A549 (cell line): Measurements from ENCODE around the gene STING1. TPM values are rescaled to one million over a fixed set of nuclear protein-coding genes. Genes with fewer than 3 reads are reported as not detected.

Experiments used
- ATAC-seq, 2 experiments: fragments of 200-7000 bp in 1 of 2; fragments of >200 bp in 1 of 2; cut with Nextera tagmentation in 1 of 2; cut with Tn5 transposase in 1 of 2; 3 replicates each; pipeline versions ENCODE4 v1.8.0 to v1.9.1; 2018 to 2020; ENCODE audit warnings: mild to moderate bottlenecking in 1 of 2, moderate library complexity in 1 of 2
- CTCF ChIA-PET: fragments of 300-600 bp; sonication (Branson Sonifier 250); formaldehyde crosslinking; extraction: SDS; loops from one replicate; lab custom pipeline; 2021; ENCODE audit warnings: antibody characterized with exemption, inconsistent platforms; lab: Yijun Ruan, JAX
- POLR2A ChIA-PET: fragments of 350-600 bp; formaldehyde crosslinking; extraction: SDS; loops from one replicate; lab custom pipeline; 2021; ENCODE audit warnings: antibody characterized with exemption, inconsistent platforms; lab: Yijun Ruan, JAX
- DNase-seq, 2 experiments: peaks; one replicate each; pipeline versions ENCODE4 v3.0.0 to v3.0.0-alpha.2; 2011 to 2016; ENCODE audit warnings: low read depth in 1 of 2, low spot score in 1 of 2
- FAIRE-seq: peaks from 2 replicates; lab custom pipeline; 2011; peaks lifted over from hg19 to GRCh38; lab: Jason Lieb, UNC
- H3K27ac ChIP-seq, 2 experiments: fragments of >200 bp; sonication (Bioruptor Twin); formaldehyde crosslinking; 3 replicates each; pipeline ENCODE4 v1.5.1; 2016 to 2017
- H3K4me1 ChIP-seq: fragments of >200 bp; sonication (Bioruptor Twin); formaldehyde crosslinking; 3 replicates; pipeline ENCODE4 v1.6.1; 2016
- H3K4me2 ChIP-seq: fragments of >200 bp; sonication (Bioruptor Twin); formaldehyde crosslinking; 3 replicates; pipeline ENCODE4 v1.6.1; 2016
- H3K4me3 ChIP-seq: fragments of >200 bp; sonication (Bioruptor Twin); formaldehyde crosslinking; 3 replicates; pipeline ENCODE4 v1.5.1; 2016
- H3K9me3 ChIP-seq: fragments of >200 bp; sonication (Bioruptor Twin); formaldehyde crosslinking; 3 replicates; pipeline ENCODE4 v1.6.1; 2016
- CBX8 ChIP-seq: fragments of 200-600 bp; sonication (generic); IDR thresholded peaks from 2 replicates; pipeline ENCODE4 v1.6.1; 2016
- CEBPB ChIP-seq, 2 experiments: fragments of >200 bp in 1 of 2; sonication (Bioruptor Twin) in 1 of 2; formaldehyde crosslinking in 1 of 2; IDR thresholded peaks; 2 replicates each; pipeline ENCODE4 v1.6.1; 2012 to 2016
- CHD2 ChIP-seq: fragments of 150-350 bp; IDR thresholded peaks from 2 replicates; pipeline ENCODE4 v1.6.1; 2014; ENCODE audit warnings: low read length; ENCODE audit not compliant: partially characterized antibody
- EHF ChIP-seq: fragments of 250-450 bp; sonication (Bioruptor Pico); IDR thresholded peaks from 2 replicates; pipeline ENCODE4 v1.5.0; 2020; ENCODE audit warnings: mild to moderate bottlenecking
- ESRRA ChIP-seq: fragments of 150-350 bp; IDR thresholded peaks from 2 replicates; pipeline ENCODE4 v1.6.1; 2014; ENCODE audit warnings: mild to moderate bottlenecking, low read length, borderline replicate concordance
- FOSL2 ChIP-seq, 2 experiments: fragments of 450-650 bp in 1 of 2; fragments of >200 bp in 1 of 2; sonication (Bioruptor Twin) in 1 of 2; formaldehyde crosslinking; IDR thresholded peaks; 2 replicates each; pipeline versions ENCODE4 v1.5.0 to v1.6.1; 2016 to 2020; ENCODE audit warnings: mild to moderate bottlenecking in 1 of 2, moderate library complexity in 1 of 2
- FOXS1 ChIP-seq: fragments of 250-450 bp; sonication (Bioruptor Pico); IDR thresholded peaks from 2 replicates; pipeline ENCODE4 v1.5.0; 2020; ENCODE audit warnings: mild to moderate bottlenecking, moderate library complexity
- MAZ ChIP-seq: fragments of 150-350 bp; IDR thresholded peaks from 2 replicates; pipeline ENCODE4 v1.6.1; 2014; ENCODE audit warnings: antibody characterized with exemption, low read depth, low read length, borderline replicate concordance
- PHF8 ChIP-seq: fragments of 200-600 bp; sonication (generic); IDR thresholded peaks from 2 replicates; pipeline ENCODE4 v1.6.1; 2016; ENCODE audit warnings: low read depth, mild to moderate bottlenecking, antibody characterized with exemption, moderate library complexity, borderline replicate concordance
- RARB ChIP-seq: fragments of 250-450 bp; sonication (Bioruptor Pico); IDR thresholded peaks from 2 replicates; pipeline ENCODE4 v1.8.0; 2021; ENCODE audit warnings: mild to moderate bottlenecking, moderate library complexity
- RFX5 ChIP-seq: fragments of 450-650 bp; IDR thresholded peaks from 2 replicates; pipeline ENCODE4 v1.7.1; 2014; ENCODE audit warnings: antibody characterized with exemption, mild to moderate bottlenecking, moderate library complexity
- SMC3 ChIP-seq: fragments of >200 bp; sonication (Bioruptor Twin); formaldehyde crosslinking; IDR thresholded peaks from 3 replicates; pipeline ENCODE4 v1.6.1; 2018; ENCODE audit warnings: inconsistent platforms
- TP53 ChIP-seq: fragments of 250-450 bp; sonication (Bioruptor Pico); IDR thresholded peaks from 2 replicates; pipeline ENCODE4 v1.5.0; 2021; ENCODE audit warnings: mild to moderate bottlenecking, moderate library complexity
- WGBS: methylation state at CpG from one replicate; pipeline ENCODE4 v1.1.6; 2017; ENCODE audit errors: missing lambda C conversion rate; 5-methylcytosine and 5-hydroxymethylcytosine counted together
- polyA plus RNA-seq, 4 experiments: library from polyadenylated mRNA; depleted of rRNA in 3 of 4; stranded (reverse); fragments of >200 nt; fragmentation: RNase III in 1 of 4; extraction: RNeasy Plus Mini Kit Qiagen cat#74134 plus additional on column Dnase treatment in 1 of 4; gene quantifications; 2 replicates in 3 of 4; 3 replicates in 1 of 4; pipeline ENCODE4 v1.2.3, GENCODE V29; 2011 to 2017
- TF ChIP-seq, protein P1 (sequence below): fragments of 250-450 bp; sonication (Bioruptor Pico); IDR thresholded peaks from 2 replicates; pipeline ENCODE4 v1.5.0; 2020; ENCODE audit warnings: low read depth, mild to moderate bottlenecking, moderate library complexity
- TF ChIP-seq, protein P2 (sequence below): IDR thresholded peaks from 2 replicates; pipeline ENCODE4 v1.6.1; 2012
- TF ChIP-seq, protein P3 (sequence below): fragments of 250-450 bp; sonication (Bioruptor Pico); IDR thresholded peaks from 2 replicates; pipeline ENCODE4 v1.5.0; 2021; ENCODE audit warnings: mild to moderate bottlenecking, moderate library complexity, borderline replicate concordance
- TF ChIP-seq, protein P4 (sequence below): fragments of 200-600 bp; sonication (generic); IDR thresholded peaks from 2 replicates; pipeline ENCODE4 v1.6.1; 2016; ENCODE audit warnings: antibody characterized with exemption, mild to moderate bottlenecking, moderate library complexity
- TF ChIP-seq, protein P5 (sequence below): IDR thresholded peaks from 2 replicates; pipeline ENCODE4 v1.6.1; 2012
- TF ChIP-seq, protein P6 (sequence below): IDR thresholded peaks from 2 replicates; pipeline ENCODE4 v1.6.1; 2012; ENCODE audit warnings: low read depth, borderline replicate concordance

STING1 gene
- polyA plus RNA-seq, 2 of the 4 experiments (the other 2 are of a cell fraction) = 0.72 to 0.92 TPM

DNA sequence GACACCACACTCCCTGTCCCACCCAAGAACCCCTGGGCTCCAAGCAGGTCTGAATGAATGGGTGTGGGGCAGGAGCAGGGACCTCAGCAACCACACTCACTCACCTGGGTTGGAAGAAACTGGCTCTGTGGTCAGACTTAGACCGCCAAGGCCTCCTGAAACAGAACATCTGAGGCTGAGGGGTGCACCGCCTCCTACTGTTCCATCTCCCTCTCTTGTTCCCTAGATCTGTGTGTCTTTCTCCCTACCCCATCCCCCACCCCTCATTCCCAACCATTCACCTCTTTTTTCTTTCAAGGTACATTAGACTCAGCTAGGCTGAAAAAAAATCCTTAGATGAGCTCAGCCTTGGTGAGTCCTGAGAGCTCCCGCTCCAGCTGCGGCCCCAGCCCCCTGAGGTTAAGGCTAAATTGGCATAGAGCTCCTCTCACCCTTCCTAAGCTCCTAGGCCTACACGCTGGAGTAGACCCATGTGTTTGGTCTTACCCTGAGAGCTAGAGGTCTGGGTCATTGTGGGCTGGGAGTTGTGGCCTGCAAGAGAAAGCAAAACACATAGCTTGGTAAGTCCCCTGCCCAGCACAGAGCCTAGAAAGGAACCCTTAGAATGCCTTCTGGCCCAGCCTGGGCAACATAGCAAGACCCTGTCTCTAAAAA lies 24.8 kb downstream of the STING1 start:
- ChIA-PET POLR2A (no interaction called here), CTCF (interaction anchor here (1.2 kb wide), 1 partner anchor 56 kb away, joined by 3 read pairs; no protein-coding TSS in a partner anchor)
- H3K4me3 ChIP-seq = no peak overlapping the region
- no peaks in the 10 kb centered on the region for H3K9me3 ChIP-seq
- FAIRE-seq = no peak
- no peak for ATAC-seq
- no peak for DNase-seq
- TF ChIP-seq SMC3 (no peak), RARB (CRISPR knock-in tag) (no peak), CBX8 (no peak), ESRRA (no peak), MAZ (no peak), FOSL2 (IDR thresholded peaks at IDR 0.05) (no peak), FOSL2 (CRISPR knock-in tag; IDR thresholded peaks at IDR 0.05) (no peak), RFX5 (no peak)
- TF ChIP-seq, protein P1, sequence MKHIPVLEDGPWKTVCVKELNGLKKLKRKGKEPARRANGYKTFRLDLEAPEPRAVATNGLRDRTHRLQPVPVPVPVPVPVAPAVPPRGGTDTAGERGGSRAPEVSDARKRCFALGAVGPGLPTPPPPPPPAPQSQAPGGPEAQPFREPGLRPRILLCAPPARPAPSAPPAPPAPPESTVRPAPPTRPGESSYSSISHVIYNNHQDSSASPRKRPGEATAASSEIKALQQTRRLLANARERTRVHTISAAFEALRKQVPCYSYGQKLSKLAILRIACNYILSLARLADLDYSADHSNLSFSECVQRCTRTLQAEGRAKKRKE (CRISPR knock-in tag) = no peak
- no peaks in the 10 kb centered on the region for H3K4me1 ChIP-seq
- no peak overlapping the region for H3K4me2 ChIP-seq
- H3K27ac ChIP-seq = no peak overlapping the region
- WGBS = 74% methylated on average over 5 of the region's 5 CpGs

DNA sequence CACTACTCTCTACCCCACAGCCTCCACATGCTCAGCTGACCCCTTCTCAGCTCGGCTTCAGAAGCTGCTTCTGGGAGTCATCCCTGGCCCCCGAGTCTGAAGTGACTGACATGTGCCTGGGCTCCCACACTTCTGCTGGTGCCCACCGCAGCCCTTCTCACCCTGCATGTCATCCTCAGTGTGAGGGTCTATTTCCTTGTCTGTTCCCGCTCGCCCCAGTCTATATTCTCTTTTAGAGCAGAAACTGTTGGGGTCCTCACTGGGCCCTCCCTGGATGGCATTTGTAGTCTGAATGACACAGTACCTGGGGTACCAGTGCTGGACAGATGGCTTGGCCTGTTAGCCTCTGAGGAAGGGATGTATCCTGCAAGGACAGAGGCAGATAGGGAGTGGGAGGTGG lies 25.3 kb downstream of the STING1 start:
- DNase-seq (no peak), FAIRE-seq (no peak), ATAC-seq (no peak)
- Histone ChIP-seq H3K4me2 (no peak overlapping the region), H3K4me1 (no peaks in the 10 kb centered on the region), H3K27ac (no peak overlapping the region), H3K4me3 (no peak overlapping the region), H3K9me3 (no peaks in the 10 kb centered on the region)
- TF ChIP-seq, protein P2, sequence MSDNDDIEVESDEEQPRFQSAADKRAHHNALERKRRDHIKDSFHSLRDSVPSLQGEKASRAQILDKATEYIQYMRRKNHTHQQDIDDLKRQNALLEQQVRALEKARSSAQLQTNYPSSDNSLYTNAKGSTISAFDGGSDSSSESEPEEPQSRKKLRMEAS = no peak
- TF ChIP-seq CBX8 = no peak
- no peak for TF ChIP-seq ESRRA
- no peak for TF ChIP-seq CEBPB (IDR thresholded peaks at IDR 0.05)
- no peak for TF ChIP-seq EHF (CRISPR knock-in tag)
- TF ChIP-seq, protein P3, sequence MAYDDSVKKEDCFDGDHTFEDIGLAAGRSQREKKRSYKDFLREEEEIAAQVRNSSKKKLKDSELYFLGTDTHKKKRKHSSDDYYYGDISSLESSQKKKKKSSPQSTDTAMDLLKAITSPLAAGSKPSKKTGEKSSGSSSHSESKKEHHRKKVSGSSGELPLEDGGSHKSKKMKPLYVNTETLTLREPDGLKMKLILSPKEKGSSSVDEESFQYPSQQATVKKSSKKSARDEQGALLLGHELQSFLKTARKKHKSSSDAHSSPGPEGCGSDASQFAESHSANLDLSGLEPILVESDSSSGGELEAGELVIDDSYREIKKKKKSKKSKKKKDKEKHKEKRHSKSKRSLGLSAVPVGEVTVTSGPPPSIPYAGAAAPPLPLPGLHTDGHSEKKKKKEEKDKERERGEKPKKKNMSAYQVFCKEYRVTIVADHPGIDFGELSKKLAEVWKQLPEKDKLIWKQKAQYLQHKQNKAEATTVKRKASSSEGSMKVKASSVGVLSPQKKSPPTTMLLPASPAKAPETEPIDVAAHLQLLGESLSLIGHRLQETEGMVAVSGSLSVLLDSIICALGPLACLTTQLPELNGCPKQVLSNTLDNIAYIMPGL (CRISPR knock-in tag) = no peak
- TF ChIP-seq, protein P4, sequence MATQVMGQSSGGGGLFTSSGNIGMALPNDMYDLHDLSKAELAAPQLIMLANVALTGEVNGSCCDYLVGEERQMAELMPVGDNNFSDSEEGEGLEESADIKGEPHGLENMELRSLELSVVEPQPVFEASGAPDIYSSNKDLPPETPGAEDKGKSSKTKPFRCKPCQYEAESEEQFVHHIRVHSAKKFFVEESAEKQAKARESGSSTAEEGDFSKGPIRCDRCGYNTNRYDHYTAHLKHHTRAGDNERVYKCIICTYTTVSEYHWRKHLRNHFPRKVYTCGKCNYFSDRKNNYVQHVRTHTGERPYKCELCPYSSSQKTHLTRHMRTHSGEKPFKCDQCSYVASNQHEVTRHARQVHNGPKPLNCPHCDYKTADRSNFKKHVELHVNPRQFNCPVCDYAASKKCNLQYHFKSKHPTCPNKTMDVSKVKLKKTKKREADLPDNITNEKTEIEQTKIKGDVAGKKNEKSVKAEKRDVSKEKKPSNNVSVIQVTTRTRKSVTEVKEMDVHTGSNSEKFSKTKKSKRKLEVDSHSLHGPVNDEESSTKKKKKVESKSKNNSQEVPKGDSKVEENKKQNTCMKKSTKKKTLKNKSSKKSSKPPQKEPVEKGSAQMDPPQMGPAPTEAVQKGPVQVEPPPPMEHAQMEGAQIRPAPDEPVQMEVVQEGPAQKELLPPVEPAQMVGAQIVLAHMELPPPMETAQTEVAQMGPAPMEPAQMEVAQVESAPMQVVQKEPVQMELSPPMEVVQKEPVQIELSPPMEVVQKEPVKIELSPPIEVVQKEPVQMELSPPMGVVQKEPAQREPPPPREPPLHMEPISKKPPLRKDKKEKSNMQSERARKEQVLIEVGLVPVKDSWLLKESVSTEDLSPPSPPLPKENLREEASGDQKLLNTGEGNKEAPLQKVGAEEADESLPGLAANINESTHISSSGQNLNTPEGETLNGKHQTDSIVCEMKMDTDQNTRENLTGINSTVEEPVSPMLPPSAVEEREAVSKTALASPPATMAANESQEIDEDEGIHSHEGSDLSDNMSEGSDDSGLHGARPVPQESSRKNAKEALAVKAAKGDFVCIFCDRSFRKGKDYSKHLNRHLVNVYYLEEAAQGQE = no peak
- TF ChIP-seq PHF8 = no peak
- TF ChIP-seq CHD2 = no peak
- no peak for TF ChIP-seq FOXS1
- TF ChIP-seq, protein P5, sequence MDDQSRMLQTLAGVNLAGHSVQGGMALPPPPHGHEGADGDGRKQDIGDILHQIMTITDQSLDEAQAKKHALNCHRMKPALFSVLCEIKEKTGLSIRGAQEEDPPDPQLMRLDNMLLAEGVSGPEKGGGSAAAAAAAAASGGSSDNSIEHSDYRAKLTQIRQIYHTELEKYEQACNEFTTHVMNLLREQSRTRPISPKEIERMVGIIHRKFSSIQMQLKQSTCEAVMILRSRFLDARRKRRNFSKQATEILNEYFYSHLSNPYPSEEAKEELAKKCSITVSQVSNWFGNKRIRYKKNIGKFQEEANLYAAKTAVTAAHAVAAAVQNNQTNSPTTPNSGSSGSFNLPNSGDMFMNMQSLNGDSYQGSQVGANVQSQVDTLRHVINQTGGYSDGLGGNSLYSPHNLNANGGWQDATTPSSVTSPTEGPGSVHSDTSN = no peak
- TF ChIP-seq, protein P6, sequence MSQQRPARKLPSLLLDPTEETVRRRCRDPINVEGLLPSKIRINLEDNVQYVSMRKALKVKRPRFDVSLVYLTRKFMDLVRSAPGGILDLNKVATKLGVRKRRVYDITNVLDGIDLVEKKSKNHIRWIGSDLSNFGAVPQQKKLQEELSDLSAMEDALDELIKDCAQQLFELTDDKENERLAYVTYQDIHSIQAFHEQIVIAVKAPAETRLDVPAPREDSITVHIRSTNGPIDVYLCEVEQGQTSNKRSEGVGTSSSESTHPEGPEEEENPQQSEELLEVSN = no peak
- no peak for TF ChIP-seq TP53
- WGBS = 88% methylated on average over 5 of the region's 5 CpGs
- POLR2A ChIA-PET = no interaction called here
- CTCF ChIA-PET = interaction anchor here (1.2 to 1.7 kb wide), 2 partner anchors 56 to 60 kb away, joined by 3 to 7 read pairs; no protein-coding TSS in a partner anchor
